Hepatic stellate cell (primary cell): ENCODE measurements around the gene PFDN4.

Source experiments
- DNase-seq: peaks from one replicate; pipeline ENCODE4 v3.0.0; 2011; ENCODE audit warnings: low spot score

Gene PFDN4

GRCh38 chr20:54207743-54208547 is at the start of gene PFDN4:
Gene PFDN4, plus strand, starts transcription at chr20:54208087. Its CDS starts 14 bp downstream, at chr20:54208101.
- DNase-seq: peak; percentile 93

GRCh38 chr20:54158226-54158625 is 49.7 kb upstream of the PFDN4 start:
- no peak for DNase-seq

GRCh38 chr20:54158856-54159418 is 49.0 kb upstream of the PFDN4 start:
- no peak for DNase-seq

GRCh38 chr20:54160065-54161007 is 47.6 kb upstream of the PFDN4 start:
- DNase-seq: no peak

- no peak for DNase-seq
Measured at GRCh38 chr20:54161008-54161820, 46.7 kb upstream of the PFDN4 start.

GRCh38 chr20:54161821-54162149 is 46.1 kb upstream of the PFDN4 start:
- DNase-seq: no peak

- no peak for DNase-seq
Measured at GRCh38 chr20:54162378-54163009, 45.4 kb upstream of the PFDN4 start.

GRCh38 chr20:54163402-54163801 is 44.5 kb upstream of the PFDN4 start:
- no peak for DNase-seq

- DNase-seq: no peak
Measured at GRCh38 chr20:54165014-54165413, 42.9 kb upstream of the PFDN4 start.

- no peak for DNase-seq
Measured at GRCh38 chr20:54165803-54166202, 42.1 kb upstream of the PFDN4 start.

GRCh38 chr20:54166987-54167662 is 40.8 kb upstream of the PFDN4 start:
- DNase-seq: no peak

GRCh38 chr20:54167909-54168872 is 39.7 kb upstream of the PFDN4 start:
- no peak for DNase-seq

GRCh38 chr20:54168961-54169862 is 38.7 kb upstream of the PFDN4 start:
- no peak for DNase-seq

GRCh38 chr20:54170026-54170471 is 37.8 kb upstream of the PFDN4 start:
- DNase-seq: no peak

- no peak for DNase-seq
Measured at GRCh38 chr20:54170963-54171362, 36.9 kb upstream of the PFDN4 start.

GRCh38 chr20:54172532-54172855 is 35.4 kb upstream of the PFDN4 start:
- no peak for DNase-seq

GRCh38 chr20:54172856-54173652 is 34.8 kb upstream of the PFDN4 start:
- no peak for DNase-seq
